Trophoblast cell (in vitro differentiated cells and primary cell): ENCODE measurements around the gene NFATC2.

Experiments used
- DNase-seq, 2 donors: peaks; one replicate each; pipeline ENCODE4 v3.0.0-alpha.2; 2016
- H2AFZ ChIP-seq: 2 replicates; pipeline ENCODE4 v1.6.1; 2013; ENCODE audit warnings: low read length, moderate library complexity, mild to moderate bottlenecking; ENCODE audit not compliant: insufficient read depth, poor library complexity
- H2AK5ac ChIP-seq: 2 replicates; pipeline ENCODE4 v1.6.1; 2013; ENCODE audit warnings: mild to moderate bottlenecking, low read length
- H2BK120ac ChIP-seq: 2 replicates; pipeline ENCODE4 v1.6.1; 2013; ENCODE audit warnings: low read length, mild to moderate bottlenecking, moderate library complexity; ENCODE audit not compliant: insufficient read depth, poor library complexity
- H2BK12ac ChIP-seq: 2 replicates; pipeline ENCODE4 v1.6.1; 2013; ENCODE audit warnings: mild to moderate bottlenecking, low read length, moderate library complexity
- H2BK5ac ChIP-seq: 2 replicates; pipeline ENCODE4 v1.6.1; 2013; ENCODE audit warnings: low read length, low read depth, moderate library complexity, mild to moderate bottlenecking; ENCODE audit not compliant: poor library complexity
- H3K14ac ChIP-seq: 2 replicates; pipeline ENCODE4 v1.6.1; 2013; ENCODE audit warnings: mild to moderate bottlenecking, low read length
- H3K18ac ChIP-seq: 2 replicates; pipeline ENCODE4 v1.6.1; 2013; ENCODE audit warnings: mild to moderate bottlenecking, low read length
- H3K23ac ChIP-seq: 2 replicates; pipeline ENCODE4 v1.6.1; 2013; ENCODE audit warnings: low read length
- H3K27ac ChIP-seq: 2 replicates; pipeline ENCODE4 v1.5.1; 2013; ENCODE audit warnings: low read depth, mild to moderate bottlenecking, inconsistent platforms, low read length, moderate library complexity
- H3K27me3 ChIP-seq: 2 replicates; pipeline ENCODE4 v1.6.1; 2013; ENCODE audit warnings: inconsistent platforms, mild to moderate bottlenecking, low read length, moderate library complexity; ENCODE audit not compliant: insufficient read depth
- H3K36me3 ChIP-seq, 2 experiments: 1 replicate in 1 of 2; 2 replicates in 1 of 2; pipeline ENCODE4 v1.6.1; 2013; ENCODE audit warnings: low read length in 2 of 2, mild to moderate bottlenecking in 2 of 2, moderate library complexity in 1 of 2; ENCODE audit not compliant: insufficient read depth in 2 of 2, control insufficient read depth in 1 of 2
- H3K4ac ChIP-seq: 2 replicates; pipeline ENCODE4 v1.6.1; 2013; ENCODE audit warnings: low read depth, mild to moderate bottlenecking, low read length, moderate library complexity
- H3K4me1 ChIP-seq, 2 experiments: 1 replicate in 1 of 2; 2 replicates in 1 of 2; pipeline ENCODE4 v1.6.1; 2013; ENCODE audit warnings: low read length in 2 of 2, mild to moderate bottlenecking in 2 of 2, moderate library complexity in 1 of 2; ENCODE audit not compliant: insufficient read depth in 2 of 2, control insufficient read depth in 1 of 2
- H3K4me2 ChIP-seq: 2 replicates; pipeline ENCODE4 v1.6.1; 2013; ENCODE audit warnings: inconsistent platforms, mild to moderate bottlenecking, low read length, moderate library complexity
- H3K4me3 ChIP-seq: 2 replicates; pipeline ENCODE4 v1.5.1; 2013; ENCODE audit warnings: mild to moderate bottlenecking, low read depth, low read length, inconsistent platforms
- H3K79me1 ChIP-seq: one replicate; pipeline ENCODE4 v1.6.1; 2013; ENCODE audit warnings: low read length
- H3K79me2 ChIP-seq: 2 replicates; pipeline ENCODE4 v1.6.1; 2013; ENCODE audit warnings: low read length, mild to moderate bottlenecking; ENCODE audit not compliant: control insufficient read depth, insufficient read depth, poor library complexity
- H3K9ac ChIP-seq: 2 replicates; pipeline ENCODE4 v1.6.1; 2013; ENCODE audit warnings: mild to moderate bottlenecking, low read length
- H3K9me3 ChIP-seq: 2 replicates; pipeline ENCODE4 v1.6.1; 2013; ENCODE audit warnings: low read depth, mild to moderate bottlenecking, control low read depth, inconsistent platforms, low read length; ENCODE audit not compliant: insufficient read depth
- H4K12ac ChIP-seq: 2 replicates; pipeline ENCODE4 v1.6.1; 2013; ENCODE audit warnings: low read depth, mild to moderate bottlenecking, low read length, moderate library complexity
- H4K8ac ChIP-seq: 2 replicates; pipeline ENCODE4 v1.6.1; 2013; ENCODE audit warnings: low read depth, mild to moderate bottlenecking, low read length, moderate library complexity
- H4K91ac ChIP-seq: one replicate; pipeline ENCODE4 v1.6.1; 2013; ENCODE audit warnings: low read depth, mild to moderate bottlenecking, low read length, moderate library complexity
- WGBS: extraction: QIAGEN DNeasy Blood & Tissue Kit; methylation state at CpG from one replicate; pipeline ENCODE4 v1.1.7; 2013; ENCODE audit warnings: missing lambda C conversion rate; ENCODE audit not compliant: insufficient read length, insufficient coverage; ENCODE audit errors: extremely low coverage; 5-methylcytosine and 5-hydroxymethylcytosine counted together

NFATC2 gene

GRCh38 chr20:51517839-51518238 is 24.7 kb downstream of the NFATC2 start:
- Histone ChIP-seq H4K91ac (no peak overlapping the region), H2BK12ac (no peak overlapping the region), H3K14ac (no peak overlapping the region), H3K23ac (no peak overlapping the region), H4K8ac (no peak overlapping the region), H3K36me3 (peaks cover 2 to 8% of the 10 kb centered on the region in 2 experiments), H3K9ac (no peak overlapping the region), H3K27me3 (no peaks in the 10 kb centered on the region), H3K27ac (no peak overlapping the region), H3K18ac (no peak overlapping the region), H3K4ac (no peak overlapping the region), H2AK5ac (no peak overlapping the region), H2AFZ (no peak overlapping the region), H3K79me2 (no peaks in the 10 kb centered on the region), H3K4me3 (no peak overlapping the region), H3K79me1 (no peaks in the 10 kb centered on the region), H2BK5ac (no peak overlapping the region), H4K12ac (no peak overlapping the region), H3K9me3 (peaks cover 1% of the 10 kb centered on the region), H2BK120ac (no peak overlapping the region), H3K4me2 (no peak overlapping the region), H3K4me1 (no peaks in the 10 kb centered on the region)
- no CpG with 5 or more reads among the region's 2 CpGs for WGBS
- DNase-seq, result no peak

- no peak overlapping the region for H3K23ac ChIP-seq
- H2BK120ac ChIP-seq, result no peak overlapping the region
- H3K79me1 ChIP-seq, result no peaks in the 10 kb centered on the region
- H3K27me3 ChIP-seq, result no peaks in the 10 kb centered on the region
- peaks cover 0 to 4% of the 10 kb centered on the region in 2 experiments for H3K4me1 ChIP-seq
- no CpG with 5 or more reads among the region's 7 CpGs for WGBS
- H2AFZ ChIP-seq, result no peak overlapping the region
- H4K8ac ChIP-seq, result no peak overlapping the region
- H3K9me3 ChIP-seq, result peaks cover 2% of the 10 kb centered on the region
- peaks cover 3 to 8% of the 10 kb centered on the region in 2 experiments for H3K36me3 ChIP-seq
- H4K91ac ChIP-seq, result no peak overlapping the region
- no peak overlapping the region for H3K4me2 ChIP-seq
- no peak overlapping the region for H4K12ac ChIP-seq
- no peak overlapping the region for H3K18ac ChIP-seq
- DNase-seq, result no peak
- no peak overlapping the region for H3K4ac ChIP-seq
- H3K14ac ChIP-seq, result no peak overlapping the region
- no peak overlapping the region for H2AK5ac ChIP-seq
- no peak overlapping the region for H2BK12ac ChIP-seq
- no peak overlapping the region for H3K27ac ChIP-seq
- no peak overlapping the region for H3K4me3 ChIP-seq
- H3K9ac ChIP-seq, result no peak overlapping the region
- H2BK5ac ChIP-seq, result no peak overlapping the region
- H3K79me2 ChIP-seq, result no peaks in the 10 kb centered on the region
Observed at GRCh38 chr20:51516855-51517254, 25.7 kb downstream of the NFATC2 start.

GRCh38 chr20:51514836-51515235 is 27.7 kb downstream of the NFATC2 start:
- no peak overlapping the region for H2BK12ac ChIP-seq
- no peak overlapping the region for H4K91ac ChIP-seq
- H3K79me1 ChIP-seq, result no peaks in the 10 kb centered on the region
- H2BK5ac ChIP-seq, result no peak overlapping the region
- peaks cover 3% of the 10 kb centered on the region for H3K9me3 ChIP-seq
- no peak overlapping the region for H2BK120ac ChIP-seq
- H2AFZ ChIP-seq, result no peak overlapping the region
- H3K4ac ChIP-seq, result no peak overlapping the region
- DNase-seq, result no peak
- no peaks in the 10 kb centered on the region for H3K27me3 ChIP-seq
- H3K36me3 ChIP-seq, result peaks cover 4 to 10% of the 10 kb centered on the region in 2 experiments
- H3K27ac ChIP-seq, result no peak overlapping the region
- H3K4me1 ChIP-seq, result peaks cover 0 to 4% of the 10 kb centered on the region in 2 experiments
- no peak overlapping the region for H3K23ac ChIP-seq
- H4K8ac ChIP-seq, result no peak overlapping the region
- no peaks in the 10 kb centered on the region for H3K79me2 ChIP-seq
- no peak overlapping the region for H3K9ac ChIP-seq
- H4K12ac ChIP-seq, result no peak overlapping the region
- no peak overlapping the region for H2AK5ac ChIP-seq
- H3K4me2 ChIP-seq, result no peak overlapping the region
- no peak overlapping the region for H3K14ac ChIP-seq
- H3K18ac ChIP-seq, result no peak overlapping the region
- no peak overlapping the region for H3K4me3 ChIP-seq
- no CpG with 5 or more reads among the region's 7 CpGs for WGBS

- H3K9me3 ChIP-seq, result peaks cover 3% of the 10 kb centered on the region
- no peaks in the 10 kb centered on the region for H3K79me1 ChIP-seq
- no peaks in the 10 kb centered on the region for H3K79me2 ChIP-seq
- H3K27me3 ChIP-seq, result no peaks in the 10 kb centered on the region
- H4K91ac ChIP-seq, result no peak overlapping the region
- no peak overlapping the region for H3K27ac ChIP-seq
- H4K12ac ChIP-seq, result no peak overlapping the region
- H2AK5ac ChIP-seq, result no peak overlapping the region
- H3K9ac ChIP-seq, result no peak overlapping the region
- H3K14ac ChIP-seq, result no peak overlapping the region
- H3K4me1 ChIP-seq, result peaks cover 0 to 4% of the 10 kb centered on the region in 2 experiments
- H2AFZ ChIP-seq, result no peak overlapping the region
- no peak overlapping the region for H3K4me3 ChIP-seq
- H3K36me3 ChIP-seq, result peaks cover 4 to 10% of the 10 kb centered on the region in 2 experiments
- no CpG with 5 or more reads among the region's 3 CpGs for WGBS
- no peak overlapping the region for H2BK12ac ChIP-seq
- no peak overlapping the region for H3K23ac ChIP-seq
- DNase-seq, result no peak
- H3K4ac ChIP-seq, result no peak overlapping the region
- H4K8ac ChIP-seq, result no peak overlapping the region
- H2BK5ac ChIP-seq, result no peak overlapping the region
- H2BK120ac ChIP-seq, result no peak overlapping the region
- H3K4me2 ChIP-seq, result no peak overlapping the region
- H3K18ac ChIP-seq, result no peak overlapping the region
Observed at GRCh38 chr20:51514249-51514648, 28.3 kb downstream of the NFATC2 start.
